Mesenteric fat pad (tissue), 1 donor: ENCODE results near the gene SERGEF. TPM values are rescaled to one million over a fixed set of nuclear protein-coding genes. Genes with fewer than 3 reads are reported as not detected.

Experiments
- DNase-seq: peaks from one replicate; pipeline ENCODE4 v3.0.0-alpha.2; 2020; ENCODE audit warnings: low spot score
- total RNA-seq: library from RNA; stranded (reverse); fragmentation: NEBNext Ultra II Directional; extraction: Animal tissue kit (Norgen Biotek cat#: 25700); gene quantifications from one replicate; pipeline ENCODE4 v1.2.1, GENCODE V29; 2021
- donor health status: DM: yes; HTN: yes; CAD: no.

Gene SERGEF
- total RNA-seq, 1 donor from 2014 or later = 23.6 TPM

- DNase-seq = no peak
These were observed 259.7 kb downstream of the SERGEF start for GRCh38 chr11:17753153-17753552.

GRCh38 chr11:17752144-17752543, 260.7 kb downstream of the SERGEF start:
- DNase-seq = no peak

- DNase-seq = no peak
These were observed 261.3 kb downstream of the SERGEF start for GRCh38 chr11:17751558-17751957.

GRCh38 chr11:17750801-17751165, 262.1 kb downstream of the SERGEF start:
- no peak for DNase-seq

GRCh38 chr11:17750013-17750800, 262.6 kb downstream of the SERGEF start:
- DNase-seq = no peak

- no peak for DNase-seq
These were observed 263.8 kb downstream of the SERGEF start for GRCh38 chr11:17748761-17749721.

GRCh38 chr11:17748044-17748443, 264.8 kb downstream of the SERGEF start:
- DNase-seq = no peak

- no peak for DNase-seq
These were observed 265.5 kb downstream of the SERGEF start for GRCh38 chr11:17747131-17747955.

- DNase-seq = no peak
These were observed 266.8 kb downstream of the SERGEF start for GRCh38 chr11:17746096-17746495.

- DNase-seq = no peak
These were observed 267.6 kb downstream of the SERGEF start for GRCh38 chr11:17745023-17745772.

- no peak for DNase-seq
These were observed 268.5 kb downstream of the SERGEF start for GRCh38 chr11:17744151-17744940.

GRCh38 chr11:17743808-17744119, 269.1 kb downstream of the SERGEF start:
- no peak for DNase-seq

- no peak for DNase-seq
These were observed 269.6 kb downstream of the SERGEF start for GRCh38 chr11:17743026-17743807.

- no peak for DNase-seq
These were observed 270.8 kb downstream of the SERGEF start for GRCh38 chr11:17742019-17742418.

GRCh38 chr11:17741487-17741886, 271.4 kb downstream of the SERGEF start:
- no peak for DNase-seq

GRCh38 chr11:17740649-17741235, 272.1 kb downstream of the SERGEF start:
- no peak for DNase-seq

- peak; percentile 62 for DNase-seq
These were observed 272.9 kb downstream of the SERGEF start for GRCh38 chr11:17739945-17740338.

- peak; percentile 72 for DNase-seq
These were observed 274.5 kb downstream of the SERGEF start for GRCh38 chr11:17738151-17738973.
